ENCODE results near the gene LIMK1. TPM values are rescaled to one million over a fixed set of nuclear protein-coding genes. Genes with fewer than 3 reads are reported as not detected.

The LIMK1 gene
- total RNA-seq, 1 experiment from 2014 or later = 34.4 TPM

- TF ChIP-seq CTCF (IDR thresholded peaks at IDR 0.05; ENCODE audit: unreplicated experiment) = no peak
- Mint-ChIP-seq H3K4me1 (ENCODE audit: low read depth, unreplicated experiment) (peaks cover 12% of the 10 kb centered on the region), H3K9me3 (ENCODE audit: low read depth, unreplicated experiment) (no peaks in the 10 kb centered on the region), H3K4me3 (ENCODE audit: low read depth, unreplicated experiment) (no peak overlapping the region), H3K27me3 (ENCODE audit: unreplicated experiment) (peaks cover 6% of the 10 kb centered on the region), H3K36me3 (ENCODE audit: insufficient read depth, unreplicated experiment) (peaks cover 15% of the 10 kb centered on the region), H3K27ac (ENCODE audit: unreplicated experiment) (no peak overlapping the region)
- no TSS peak for BruUV-seq (replicated peaks)
- intact Hi-C loops (cut with micrococcal nuclease; ENCODE audit: unreplicated experiment) = no loop called here
- no peak for DNase-seq
- CTCF ChIA-PET = interaction anchor here (0.5 to 0.7 kb wide), 2 partner anchors 326 to 462 kb away, joined by 3 to 4 read pairs; no protein-coding TSS in a partner anchor
These were observed 20.4 kb upstream of the LIMK1 start for GRCh38 chr7:74063223-74063641.

- H3K4me1 Mint-ChIP-seq (ENCODE audit: low read depth, unreplicated experiment) = peaks cover 12% of the 10 kb centered on the region
- peaks cover 15% of the 10 kb centered on the region for H3K36me3 Mint-ChIP-seq (ENCODE audit: insufficient read depth, unreplicated experiment)
- no peak overlapping the region for H3K4me3 Mint-ChIP-seq (ENCODE audit: low read depth, unreplicated experiment)
- no peak overlapping the region for H3K27ac Mint-ChIP-seq (ENCODE audit: unreplicated experiment)
- CTCF ChIA-PET = interaction anchor here (0.5 to 0.7 kb wide), 2 partner anchors 326 to 462 kb away, joined by 3 to 4 read pairs; no protein-coding TSS in a partner anchor
- H3K27me3 Mint-ChIP-seq (ENCODE audit: unreplicated experiment) = peaks cover 2% of the 10 kb centered on the region
- intact Hi-C loops (cut with micrococcal nuclease; ENCODE audit: unreplicated experiment) = no loop called here
- H3K9me3 Mint-ChIP-seq (ENCODE audit: low read depth, unreplicated experiment) = no peaks in the 10 kb centered on the region
- no peak for DNase-seq
- BruUV-seq (replicated peaks) = no TSS peak
- TF ChIP-seq CTCF (IDR thresholded peaks at IDR 0.05; ENCODE audit: unreplicated experiment) = no peak
These were observed 20.0 kb upstream of the LIMK1 start for GRCh38 chr7:74063646-74064045.

- Mint-ChIP-seq H3K27me3 (ENCODE audit: unreplicated experiment) (no peaks in the 10 kb centered on the region), H3K4me3 (ENCODE audit: low read depth, unreplicated experiment) (no peak overlapping the region), H3K27ac (ENCODE audit: unreplicated experiment) (no peak overlapping the region), H3K9me3 (ENCODE audit: low read depth, unreplicated experiment) (no peaks in the 10 kb centered on the region), H3K36me3 (ENCODE audit: insufficient read depth, unreplicated experiment) (peaks cover 12% of the 10 kb centered on the region), H3K4me1 (ENCODE audit: low read depth, unreplicated experiment) (peaks cover 10% of the 10 kb centered on the region)
- DNase-seq = no peak
- no peak for TF ChIP-seq CTCF (IDR thresholded peaks at IDR 0.05; ENCODE audit: unreplicated experiment)
- CTCF ChIA-PET = interaction anchor here (0.5 to 0.6 kb wide), 2 partner anchors 14 to 969 kb away, joined by 3 to 10 read pairs; no protein-coding TSS in a partner anchor
- intact Hi-C loops (cut with micrococcal nuclease; ENCODE audit: unreplicated experiment) = loop anchor here (5.0 kb wide), 2 partner anchors 118 to 338 kb away; no protein-coding TSS in a partner anchor
- BruUV-seq (replicated peaks) = no TSS peak
These were observed 18.9 kb upstream of the LIMK1 start for GRCh38 chr7:74064696-74065095.

- Mint-ChIP-seq H3K4me3 (ENCODE audit: low read depth, unreplicated experiment) (no peak overlapping the region), H3K9me3 (ENCODE audit: low read depth, unreplicated experiment) (no peaks in the 10 kb centered on the region), H3K27ac (ENCODE audit: unreplicated experiment) (no peak overlapping the region), H3K27me3 (ENCODE audit: unreplicated experiment) (no peaks in the 10 kb centered on the region), H3K4me1 (ENCODE audit: low read depth, unreplicated experiment) (no peaks in the 10 kb centered on the region), H3K36me3 (ENCODE audit: insufficient read depth, unreplicated experiment) (peaks cover 6% of the 10 kb centered on the region)
- TF ChIP-seq CTCF (IDR thresholded peaks at IDR 0.05; ENCODE audit: unreplicated experiment) = no peak
- BruUV-seq (replicated peaks) = no TSS peak
- intact Hi-C loops (cut with micrococcal nuclease; ENCODE audit: unreplicated experiment) = loop anchor here (5.0 kb wide), 2 partner anchors 116 to 336 kb away; no protein-coding TSS in a partner anchor
- CTCF ChIA-PET = no interaction called here
- no peak for DNase-seq
These were observed 17.0 kb upstream of the LIMK1 start for GRCh38 chr7:74066626-74067025.

Measured in Calu3 (cell line).